A549 (cell line): ENCODE measurements around the gene TRERF1.

ENCODE experiments used
- CEBPB ChIP-seq, 2 experiments: fragments of >200 bp in 1 of 2; sonication (Bioruptor Twin) in 1 of 2; formaldehyde crosslinking in 1 of 2; IDR thresholded peaks; 2 replicates each; pipeline ENCODE4 v1.6.1; 2012 to 2016
- KDM1A ChIP-seq: fragments of 200-600 bp; sonication (generic); IDR thresholded peaks from 2 replicates; pipeline ENCODE4 v1.6.1; 2016; ENCODE audit warnings: low read depth, mild to moderate bottlenecking
- NR3C1 ChIP-seq: fragments of >200 bp; sonication (Bioruptor Twin); formaldehyde crosslinking; IDR thresholded peaks from 3 replicates; pipeline ENCODE4 v1.6.1; 2017

DNA sequence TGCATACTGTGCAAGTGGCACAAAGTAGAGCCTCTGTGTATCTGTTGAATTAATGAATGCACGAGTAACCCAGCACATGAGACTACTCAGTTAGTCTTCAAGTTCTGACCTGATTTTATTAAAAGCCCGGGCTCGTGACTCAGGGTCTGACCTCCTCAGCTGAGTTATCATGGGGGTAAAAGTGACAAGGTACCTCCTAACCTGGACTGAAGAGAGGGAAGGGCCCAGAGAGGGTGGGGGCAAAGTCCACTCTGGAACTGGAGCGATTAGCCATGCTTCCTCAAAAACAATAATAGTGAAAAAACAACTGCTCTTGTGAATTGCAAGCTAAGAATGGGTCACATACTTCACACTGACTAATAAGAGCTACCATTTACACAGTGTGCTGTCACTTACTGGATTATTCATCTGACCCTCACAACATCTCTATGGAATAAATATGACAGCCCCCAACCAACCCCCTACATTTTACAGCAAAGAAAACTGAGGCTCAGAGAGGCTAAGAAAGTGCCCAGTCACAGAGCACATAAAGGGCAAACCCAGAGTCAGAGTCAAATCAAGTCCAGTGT is 26.7 kb downstream of the TRERF1 start:
- TF ChIP-seq KDM1A (no peak), NR3C1 (no peak), CEBPB (IDR thresholded peaks at IDR 0.05) (no peak)
